Measurements from ENCODE around the gene PIK3AP1.
A peak's percentile ranks its signal among the peaks of the same experiment; 100 is the strongest.
"Not testable (repeated sequence)": the region's sequence is repeated elsewhere in the genome, so short reads cannot be mapped to it uniquely, and the experiment has no call there.

PIK3AP1 gene

DNA sequence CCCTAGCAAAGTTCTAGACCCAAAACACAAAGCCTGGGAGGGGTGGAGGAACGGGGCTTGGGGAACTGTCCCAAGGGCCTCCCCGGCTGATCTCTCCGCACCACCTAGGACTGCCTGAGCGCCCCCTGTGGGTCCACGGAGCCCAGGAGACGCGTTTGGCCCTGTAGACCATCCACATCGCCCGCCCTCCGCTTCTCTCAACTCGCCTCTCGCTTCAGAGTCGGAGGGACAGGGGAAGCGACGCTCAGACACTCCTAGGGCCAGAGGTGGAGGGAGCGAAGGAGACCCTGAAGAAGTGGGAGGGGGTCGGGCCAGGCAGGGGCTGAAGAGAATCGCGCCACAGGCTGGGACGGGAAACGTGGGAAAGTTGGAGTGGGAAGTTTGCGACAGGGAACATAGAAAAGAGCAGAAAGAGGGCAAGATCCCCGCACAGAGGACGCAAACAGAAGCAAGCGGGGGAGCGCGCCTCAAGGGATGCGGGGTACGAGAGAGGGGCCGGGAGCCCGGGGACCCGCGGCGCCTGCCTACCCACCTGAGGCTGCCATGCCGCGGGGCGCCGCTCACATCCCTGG lies 378 bp downstream of the PIK3AP1 start:
- DNase-seq, result peak; percentile 53

- no peak for DNase-seq
These were observed 1.1 kb downstream of the PIK3AP1 start for GRCh38 chr10:96719200-96719599.

GRCh38 chr10:96718304-96718990 lies 1.9 kb downstream of the PIK3AP1 start:
- no peak for DNase-seq

DNA sequence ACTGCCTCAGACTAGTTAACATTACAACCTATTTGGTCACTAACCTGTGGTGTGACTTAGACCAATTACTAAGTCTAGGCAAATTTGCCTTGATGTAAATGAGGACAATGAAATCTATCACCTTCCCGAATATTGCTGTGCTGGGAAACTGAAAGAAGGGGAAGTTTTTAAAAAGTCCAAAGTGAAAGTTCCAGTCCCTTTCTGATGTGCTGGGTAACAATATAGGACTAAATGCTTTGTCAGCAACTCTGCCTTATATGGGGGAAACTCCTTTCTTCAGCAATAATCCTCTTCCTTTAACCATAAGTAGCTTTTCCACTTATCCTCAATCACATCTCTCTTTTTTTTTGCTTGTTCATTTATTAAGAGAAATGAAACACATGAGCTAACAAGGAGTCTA lies 3.9 kb downstream of the PIK3AP1 start:
- DNase-seq, result no peak

DNA sequence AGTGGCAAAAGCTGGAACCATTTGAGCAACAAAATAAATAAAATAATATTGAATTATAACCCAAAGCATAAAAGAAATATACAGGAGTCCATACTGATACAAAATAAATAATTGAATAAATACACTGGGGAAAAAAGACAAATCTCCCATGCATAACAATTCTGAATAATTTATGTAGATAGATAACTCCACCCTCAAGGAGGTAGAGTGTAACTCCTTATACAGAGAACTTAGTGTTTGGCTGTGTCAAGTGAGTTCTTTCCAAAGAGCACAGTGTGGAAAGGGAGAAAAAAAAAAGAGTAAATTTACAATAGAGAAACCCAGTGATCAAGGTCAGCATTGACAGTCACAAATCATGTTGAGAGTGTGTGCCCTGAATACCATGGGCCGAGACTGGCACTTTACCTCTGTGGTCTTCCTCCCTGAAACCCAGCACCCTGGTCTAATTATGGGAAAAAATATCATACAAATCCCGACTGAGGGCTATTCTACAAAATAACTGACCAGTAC lies 5.5 kb downstream of the PIK3AP1 start:
- no peak for DNase-seq

GRCh38 chr10:96714031-96714590 lies 6.2 kb downstream of the PIK3AP1 start:
- DNase-seq, result no peak

DNA sequence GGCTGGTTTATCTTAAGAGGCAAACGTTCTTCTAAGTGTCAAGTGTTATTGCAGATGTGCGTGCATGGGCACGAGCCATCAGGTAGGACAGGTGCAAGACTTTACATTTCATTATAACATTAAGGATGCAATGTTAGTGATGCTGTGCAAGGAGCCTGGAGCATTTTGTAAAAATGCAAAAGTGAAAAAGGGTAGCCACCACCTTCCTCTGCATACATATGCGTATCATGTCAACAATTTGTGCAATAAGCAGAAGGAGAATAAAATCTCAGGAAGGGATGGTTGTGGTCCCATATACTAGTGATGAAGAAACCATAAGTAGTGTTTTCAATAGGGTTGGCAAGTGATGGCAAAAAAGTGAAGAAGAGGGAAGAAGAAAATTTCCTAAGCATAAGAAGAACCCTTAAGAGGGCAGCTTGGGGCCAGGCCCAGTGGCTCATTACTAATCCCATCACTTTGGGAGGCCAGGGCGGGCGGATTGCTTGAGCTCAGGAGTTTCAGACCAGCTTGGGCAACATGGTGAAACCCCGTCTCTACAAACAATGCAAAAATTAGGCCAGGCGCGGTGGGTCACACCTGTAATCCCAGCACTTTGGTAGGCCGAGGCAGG lies 7.5 kb downstream of the PIK3AP1 start:
- no peak for DNase-seq

DNA sequence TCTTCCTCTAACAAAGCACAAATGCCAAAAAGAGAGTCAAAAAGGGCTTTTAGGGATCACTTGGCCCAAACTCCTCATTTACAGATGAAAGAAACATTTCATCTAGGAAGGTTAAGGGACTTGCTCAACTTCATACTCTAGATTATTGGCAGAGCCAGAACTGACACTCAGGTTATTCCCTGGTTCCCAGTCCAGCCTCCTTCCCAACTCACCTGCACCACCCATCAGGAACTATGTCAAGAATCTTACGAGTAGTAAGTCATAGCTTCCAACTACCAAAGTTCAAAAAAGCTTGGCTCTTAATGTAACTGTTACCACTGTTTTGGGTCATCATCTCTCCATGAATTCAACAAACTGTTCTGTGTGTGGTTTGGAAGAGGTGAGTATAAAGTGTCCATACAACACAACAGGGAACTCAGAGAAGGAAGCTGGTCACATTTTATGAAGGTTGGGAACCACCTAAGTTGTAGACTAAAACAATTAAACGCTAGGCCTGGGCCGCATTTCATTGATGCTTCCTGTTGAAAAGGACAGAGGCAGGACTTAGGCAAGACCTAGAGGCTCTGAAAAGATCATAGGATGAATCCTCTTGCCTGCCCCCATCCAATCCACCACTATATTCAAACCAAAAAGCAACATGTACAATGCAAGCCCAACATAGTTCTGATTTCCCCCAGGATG lies 9.1 kb downstream of the PIK3AP1 start:
- DNase-seq, result no peak

GRCh38 chr10:96709525-96709924 lies 10.8 kb downstream of the PIK3AP1 start:
- no peak for DNase-seq

DNA sequence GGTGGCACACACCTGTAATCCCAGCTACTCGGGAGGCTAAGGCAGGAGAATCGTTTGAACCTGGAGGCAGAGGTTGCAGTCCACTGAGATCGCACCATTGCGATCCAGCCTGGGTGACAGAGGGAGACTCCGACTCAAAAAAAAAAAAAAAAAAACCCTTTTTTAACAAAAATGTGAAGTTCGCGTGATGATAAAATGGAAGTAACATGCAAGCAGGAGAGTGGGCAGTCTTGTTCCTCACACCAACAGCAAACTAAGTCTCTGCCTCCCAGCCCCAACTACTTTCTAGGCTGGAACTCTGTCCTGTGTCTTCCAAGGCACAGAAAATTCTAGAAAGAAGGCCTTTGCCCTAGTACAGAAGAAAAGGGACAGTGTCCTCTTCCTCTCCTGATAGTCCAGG lies 11.3 kb downstream of the PIK3AP1 start:
- DNase-seq, result no peak

GRCh38 chr10:96708456-96708855 lies 11.9 kb downstream of the PIK3AP1 start:
- DNase-seq, result no peak

- DNase-seq, result no peak
These were observed 13.9 kb downstream of the PIK3AP1 start for GRCh38 chr10:96706331-96706853.

- DNase-seq, result no peak
These were observed 15.2 kb downstream of the PIK3AP1 start for GRCh38 chr10:96705134-96705533.

GRCh38 chr10:96704563-96704962 lies 15.8 kb downstream of the PIK3AP1 start:
- no peak for DNase-seq

DNA sequence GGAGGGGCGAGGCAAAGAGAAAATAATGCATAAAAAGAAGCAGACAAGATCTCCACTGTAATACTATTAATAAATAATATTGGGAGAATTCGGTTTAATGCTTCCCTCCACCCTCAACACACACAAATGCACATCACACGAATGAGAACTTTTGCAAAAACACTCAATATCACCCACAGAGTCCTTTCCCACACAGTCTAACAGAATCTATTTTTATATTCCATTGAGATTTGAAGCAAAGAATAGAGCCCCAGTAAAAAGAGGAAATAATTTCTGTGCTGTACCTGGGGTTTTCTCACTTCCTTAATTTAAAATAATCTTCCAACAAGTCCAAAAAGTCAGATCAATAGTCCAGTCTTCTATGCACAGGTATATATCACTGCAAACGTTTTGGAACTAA lies 17.0 kb downstream of the PIK3AP1 start:
- no peak for DNase-seq

DNA sequence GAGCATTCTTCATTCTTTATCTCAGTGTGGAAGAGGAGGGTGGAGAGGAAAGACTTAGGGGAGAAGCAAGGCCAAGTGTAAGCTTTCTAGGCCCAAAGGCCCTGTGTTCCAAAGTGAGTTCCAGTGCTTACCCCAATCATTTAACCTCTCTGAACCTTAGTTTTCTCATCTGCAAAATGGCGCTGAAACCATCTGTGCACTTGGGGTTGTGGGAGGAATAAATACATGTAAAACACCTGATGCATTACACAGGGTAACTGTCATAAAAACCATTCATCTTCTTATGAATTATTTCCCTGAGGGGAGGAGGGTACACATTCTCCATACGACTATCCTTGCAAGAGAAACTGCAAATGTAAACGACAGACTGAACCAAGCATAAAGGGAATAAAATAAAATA lies 19.0 kb downstream of the PIK3AP1 start:
- no peak for DNase-seq

GRCh38 chr10:96700374-96701099 lies 19.8 kb downstream of the PIK3AP1 start:
- no peak for DNase-seq

GRCh38 chr10:96699613-96700012 lies 20.7 kb downstream of the PIK3AP1 start:
- no peak for DNase-seq

DNA sequence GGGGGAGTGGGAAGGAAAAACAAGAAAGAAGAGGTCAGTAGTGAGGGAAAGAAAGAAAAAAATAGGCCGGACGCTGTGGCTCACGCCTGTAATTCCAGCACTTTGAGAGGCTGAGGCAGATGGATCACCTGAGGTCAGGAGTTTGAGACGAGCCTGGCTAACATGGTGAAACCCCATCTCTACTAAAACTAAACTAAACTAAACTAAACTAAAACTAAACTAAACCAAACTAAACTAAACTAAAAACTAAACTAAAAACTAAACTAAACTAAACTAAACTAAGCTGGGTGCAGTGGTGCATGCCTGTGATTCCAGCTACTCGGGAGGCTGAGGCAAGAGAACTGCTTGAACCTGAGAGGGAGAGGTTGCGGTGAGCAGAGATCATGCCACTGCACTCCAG lies 22.0 kb downstream of the PIK3AP1 start:
- not testable (repeated sequence) for DNase-seq

DNA sequence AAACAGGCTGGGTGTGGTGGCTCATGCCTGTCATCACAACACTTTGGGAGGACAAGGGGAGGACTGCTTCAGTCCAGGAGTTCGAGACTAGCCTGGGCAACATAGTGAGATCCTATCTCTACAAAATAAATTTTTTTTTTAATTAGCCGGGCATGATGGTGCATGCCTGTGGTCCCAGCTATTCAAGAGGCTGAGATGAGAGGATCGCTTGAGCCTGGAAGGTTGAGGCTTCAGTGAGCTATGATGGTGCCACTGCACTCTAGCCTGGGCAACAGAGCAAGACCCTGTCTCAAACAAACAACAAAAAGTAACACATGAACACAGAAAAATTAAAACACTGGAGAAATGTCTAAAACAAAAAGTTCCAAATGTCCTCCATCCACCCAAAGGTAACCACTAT lies 22.9 kb downstream of the PIK3AP1 start:
- DNase-seq, result no peak

- no peak for DNase-seq
These were observed 23.4 kb downstream of the PIK3AP1 start for GRCh38 chr10:96696845-96697425.
